ENCODE data around the gene PDK1. TPM values are rescaled to one million over a fixed set of nuclear protein-coding genes. Genes with fewer than 3 reads are reported as not detected.

PDK1 gene
- total and polyA plus RNA-seq, 2 experiments from 2014 or later, result 25.6 to 42.0 TPM

DNA sequence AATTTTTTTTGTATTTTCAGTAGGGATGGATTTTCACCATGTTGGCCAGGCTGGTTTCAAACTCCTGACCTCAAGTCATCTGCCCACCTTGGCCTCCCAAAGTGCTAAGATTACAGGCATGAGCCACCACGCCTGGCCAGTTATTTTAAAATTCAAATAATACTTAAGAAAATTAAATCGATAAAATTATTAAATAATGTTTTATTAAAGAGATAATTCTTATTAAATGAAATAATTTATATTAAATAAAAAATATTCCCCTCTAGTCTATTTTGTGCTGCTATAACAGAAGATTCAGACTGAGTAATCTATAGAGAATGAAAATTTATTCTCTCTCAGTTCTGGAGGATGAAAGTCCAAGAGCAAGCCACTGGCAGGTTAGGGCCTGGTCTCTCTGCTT lies 61.2 kb downstream of the PDK1 start:
- H3K9me2 ChIP-seq (ENCODE audit: insufficient read depth), result no peaks in the 10 kb centered on the region
- no peak overlapping the region for H3K4me2 ChIP-seq
- no peaks in the 10 kb centered on the region for H3K4me1 ChIP-seq (ENCODE audit: insufficient read depth)
- Mint-ChIP-seq H3K27ac (no peak overlapping the region), H3K4me1 (no peaks in the 10 kb centered on the region), H3K9me3 (peaks cover 8% of the 10 kb centered on the region; the same call in 2 of the 3 replicates), H3K36me3 (ENCODE audit: low read depth) (peaks cover 16% of the 10 kb centered on the region), H3K27me3 (ENCODE audit: insufficient read depth, low read depth, poor library complexity) (no peaks in the 10 kb centered on the region), H3K4me3 (no peak overlapping the region)
- H3K36me3 ChIP-seq (ENCODE audit: insufficient read depth), result no peaks in the 10 kb centered on the region
- H3K27ac ChIP-seq (ENCODE audit: low read depth), result no peak overlapping the region
- no peak overlapping the region for H3K4me3 ChIP-seq
- DNase-seq (ENCODE audit: low spot score), result no peak
- TF ChIP-seq STAT1 (IDR thresholded peaks at IDR 0.05; ENCODE audit: unreplicated experiment), result no peak
- no peak for TF ChIP-seq EZH2phosphoT487 (IDR thresholded peaks at IDR 0.05; ENCODE audit: unreplicated experiment)
- TF ChIP-seq REST (IDR thresholded peaks at IDR 0.05; ENCODE audit: unreplicated experiment), result no peak
- TF ChIP-seq, protein P1, sequence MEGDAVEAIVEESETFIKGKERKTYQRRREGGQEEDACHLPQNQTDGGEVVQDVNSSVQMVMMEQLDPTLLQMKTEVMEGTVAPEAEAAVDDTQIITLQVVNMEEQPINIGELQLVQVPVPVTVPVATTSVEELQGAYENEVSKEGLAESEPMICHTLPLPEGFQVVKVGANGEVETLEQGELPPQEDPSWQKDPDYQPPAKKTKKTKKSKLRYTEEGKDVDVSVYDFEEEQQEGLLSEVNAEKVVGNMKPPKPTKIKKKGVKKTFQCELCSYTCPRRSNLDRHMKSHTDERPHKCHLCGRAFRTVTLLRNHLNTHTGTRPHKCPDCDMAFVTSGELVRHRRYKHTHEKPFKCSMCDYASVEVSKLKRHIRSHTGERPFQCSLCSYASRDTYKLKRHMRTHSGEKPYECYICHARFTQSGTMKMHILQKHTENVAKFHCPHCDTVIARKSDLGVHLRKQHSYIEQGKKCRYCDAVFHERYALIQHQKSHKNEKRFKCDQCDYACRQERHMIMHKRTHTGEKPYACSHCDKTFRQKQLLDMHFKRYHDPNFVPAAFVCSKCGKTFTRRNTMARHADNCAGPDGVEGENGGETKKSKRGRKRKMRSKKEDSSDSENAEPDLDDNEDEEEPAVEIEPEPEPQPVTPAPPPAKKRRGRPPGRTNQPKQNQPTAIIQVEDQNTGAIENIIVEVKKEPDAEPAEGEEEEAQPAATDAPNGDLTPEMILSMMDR (conservative IDR thresholded peaks at IDR 0.05; ENCODE audit: low read depth in 2 of 2), result no peak
- TF ChIP-seq, protein P2, sequence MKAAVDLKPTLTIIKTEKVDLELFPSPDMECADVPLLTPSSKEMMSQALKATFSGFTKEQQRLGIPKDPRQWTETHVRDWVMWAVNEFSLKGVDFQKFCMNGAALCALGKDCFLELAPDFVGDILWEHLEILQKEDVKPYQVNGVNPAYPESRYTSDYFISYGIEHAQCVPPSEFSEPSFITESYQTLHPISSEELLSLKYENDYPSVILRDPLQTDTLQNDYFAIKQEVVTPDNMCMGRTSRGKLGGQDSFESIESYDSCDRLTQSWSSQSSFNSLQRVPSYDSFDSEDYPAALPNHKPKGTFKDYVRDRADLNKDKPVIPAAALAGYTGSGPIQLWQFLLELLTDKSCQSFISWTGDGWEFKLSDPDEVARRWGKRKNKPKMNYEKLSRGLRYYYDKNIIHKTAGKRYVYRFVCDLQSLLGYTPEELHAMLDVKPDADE (IDR thresholded peaks at IDR 0.05), result no peak
- TF ChIP-seq NANOG (IDR thresholded peaks at IDR 0.05; ENCODE audit: borderline replicate concordance), result no peak
- no peak for TF ChIP-seq POLR2AphosphoS5 (IDR thresholded peaks at IDR 0.05; ENCODE audit: low read depth)
- TF ChIP-seq EZH2 (IDR thresholded peaks at IDR 0.05; ENCODE audit: low read depth, unreplicated experiment), result no peak
- no peak for TF ChIP-seq JUNB (IDR thresholded peaks at IDR 0.05; ENCODE audit: unreplicated experiment)
- no peak for TF ChIP-seq ZNF114 (CRISPR knock-in tag; IDR thresholded peaks at IDR 0.05)
- TF ChIP-seq, protein P3, sequence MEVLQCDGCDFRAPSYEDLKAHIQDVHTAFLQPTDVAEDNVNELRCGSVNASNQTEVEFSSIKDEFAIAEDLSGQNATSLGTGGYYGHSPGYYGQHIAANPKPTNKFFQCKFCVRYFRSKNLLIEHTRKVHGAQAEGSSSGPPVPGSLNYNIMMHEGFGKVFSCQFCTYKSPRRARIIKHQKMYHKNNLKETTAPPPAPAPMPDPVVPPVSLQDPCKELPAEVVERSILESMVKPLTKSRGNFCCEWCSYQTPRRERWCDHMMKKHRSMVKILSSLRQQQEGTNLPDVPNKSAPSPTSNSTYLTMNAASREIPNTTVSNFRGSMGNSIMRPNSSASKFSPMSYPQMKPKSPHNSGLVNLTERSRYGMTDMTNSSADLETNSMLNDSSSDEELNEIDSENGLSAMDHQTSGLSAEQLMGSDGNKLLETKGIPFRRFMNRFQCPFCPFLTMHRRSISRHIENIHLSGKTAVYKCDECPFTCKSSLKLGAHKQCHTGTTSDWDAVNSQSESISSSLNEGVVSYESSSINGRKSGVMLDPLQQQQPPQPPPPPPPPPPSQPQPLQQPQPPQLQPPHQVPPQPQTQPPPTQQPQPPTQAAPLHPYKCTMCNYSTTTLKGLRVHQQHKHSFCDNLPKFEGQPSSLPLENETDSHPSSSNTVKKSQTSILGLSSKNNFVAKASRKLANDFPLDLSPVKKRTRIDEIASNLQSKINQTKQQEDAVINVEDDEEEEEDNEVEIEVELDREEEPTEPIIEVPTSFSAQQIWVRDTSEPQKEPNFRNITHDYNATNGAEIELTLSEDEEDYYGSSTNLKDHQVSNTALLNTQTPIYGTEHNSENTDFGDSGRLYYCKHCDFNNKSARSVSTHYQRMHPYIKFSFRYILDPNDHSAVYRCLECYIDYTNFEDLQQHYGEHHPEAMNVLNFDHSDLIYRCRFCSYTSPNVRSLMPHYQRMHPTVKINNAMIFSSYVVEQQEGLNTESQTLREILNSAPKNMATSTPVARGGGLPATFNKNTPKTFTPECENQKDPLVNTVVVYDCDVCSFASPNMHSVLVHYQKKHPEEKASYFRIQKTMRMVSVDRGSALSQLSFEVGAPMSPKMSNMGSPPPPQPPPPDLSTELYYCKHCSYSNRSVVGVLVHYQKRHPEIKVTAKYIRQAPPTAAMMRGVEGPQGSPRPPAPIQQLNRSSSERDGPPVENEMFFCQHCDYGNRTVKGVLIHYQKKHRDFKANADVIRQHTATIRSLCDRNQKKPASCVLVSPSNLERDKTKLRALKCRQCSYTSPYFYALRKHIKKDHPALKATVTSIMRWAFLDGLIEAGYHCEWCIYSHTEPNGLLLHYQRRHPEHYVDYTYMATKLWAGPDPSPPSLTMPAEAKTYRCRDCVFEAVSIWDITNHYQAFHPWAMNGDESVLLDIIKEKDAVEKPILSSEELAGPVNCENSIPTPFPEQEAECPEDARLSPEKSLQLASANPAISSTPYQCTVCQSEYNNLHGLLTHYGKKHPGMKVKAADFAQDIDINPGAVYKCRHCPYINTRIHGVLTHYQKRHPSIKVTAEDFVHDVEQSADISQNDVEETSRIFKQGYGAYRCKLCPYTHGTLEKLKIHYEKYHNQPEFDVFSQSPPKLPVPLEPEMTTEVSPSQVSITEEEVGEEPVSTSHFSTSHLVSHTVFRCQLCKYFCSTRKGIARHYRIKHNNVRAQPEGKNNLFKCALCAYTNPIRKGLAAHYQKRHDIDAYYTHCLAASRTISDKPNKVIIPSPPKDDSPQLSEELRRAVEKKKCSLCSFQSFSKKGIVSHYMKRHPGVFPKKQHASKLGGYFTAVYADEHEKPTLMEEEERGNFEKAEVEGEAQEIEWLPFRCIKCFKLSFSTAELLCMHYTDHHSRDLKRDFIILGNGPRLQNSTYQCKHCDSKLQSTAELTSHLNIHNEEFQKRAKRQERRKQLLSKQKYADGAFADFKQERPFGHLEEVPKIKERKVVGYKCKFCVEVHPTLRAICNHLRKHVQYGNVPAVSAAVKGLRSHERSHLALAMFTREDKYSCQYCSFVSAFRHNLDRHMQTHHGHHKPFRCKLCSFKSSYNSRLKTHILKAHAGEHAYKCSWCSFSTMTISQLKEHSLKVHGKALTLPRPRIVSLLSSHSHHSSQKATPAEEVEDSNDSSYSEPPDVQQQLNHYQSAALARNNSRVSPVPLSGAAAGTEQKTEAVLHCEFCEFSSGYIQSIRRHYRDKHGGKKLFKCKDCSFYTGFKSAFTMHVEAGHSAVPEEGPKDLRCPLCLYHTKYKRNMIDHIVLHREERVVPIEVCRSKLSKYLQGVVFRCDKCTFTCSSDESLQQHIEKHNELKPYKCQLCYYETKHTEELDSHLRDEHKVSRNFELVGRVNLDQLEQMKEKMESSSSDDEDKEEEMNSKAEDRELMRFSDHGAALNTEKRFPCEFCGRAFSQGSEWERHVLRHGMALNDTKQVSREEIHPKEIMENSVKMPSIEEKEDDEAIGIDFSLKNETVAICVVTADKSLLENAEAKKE (CRISPR knock-in tag; IDR thresholded peaks at IDR 0.05), result no peak
- no peak for TF ChIP-seq CREB1 (CRISPR knock-in tag; IDR thresholded peaks at IDR 0.05; ENCODE audit: low read depth)
- TF ChIP-seq ZNF331 (CRISPR knock-in tag; IDR thresholded peaks at IDR 0.05; ENCODE audit: low read depth), result no peak
- H2AFZ ChIP-seq, result no peak overlapping the region
- no peaks in the 10 kb centered on the region for H3K79me2 ChIP-seq (replicated peaks; ENCODE audit: insufficient read depth)
- no peaks in the 10 kb centered on the region for H3K27me3 ChIP-seq (ENCODE audit: insufficient read depth)
- H4K20me1 ChIP-seq (replicated peaks; ENCODE audit: insufficient read depth), result no peaks in the 10 kb centered on the region
- H3F3A ChIP-seq (replicated peaks; ENCODE audit: low read depth), result no peaks in the 10 kb centered on the region
- ATAC-seq, result no peak
